Neuron (in vitro differentiated cells): Measurements from ENCODE around the gene ZNF526.

ENCODE experiments used
- H2AFZ ChIP-seq: one replicate; pipeline ENCODE4 v1.6.1; 2013; ENCODE audit warnings: low read depth, mild to moderate bottlenecking, inconsistent platforms, low read length, moderate library complexity
- H3K27me3 ChIP-seq: one replicate; pipeline ENCODE4 v1.6.1; 2013; ENCODE audit warnings: low read length; ENCODE audit not compliant: insufficient read depth
- H3K36me3 ChIP-seq: one replicate; pipeline ENCODE4 v1.6.1; 2013; ENCODE audit warnings: low read length; ENCODE audit not compliant: insufficient read depth
- H3K4me1 ChIP-seq: one replicate; pipeline ENCODE4 v1.6.1; 2013; ENCODE audit warnings: low read length; ENCODE audit not compliant: insufficient read depth
- H3K4me3 ChIP-seq: 2 replicates; pipeline ENCODE4 v1.5.1; 2013; ENCODE audit warnings: mild to moderate bottlenecking, low read length, moderate library complexity
- H3K9me3 ChIP-seq: one replicate; pipeline ENCODE4 v1.6.1; 2013; ENCODE audit warnings: low read length

The ZNF526 gene

GRCh38 chr19:42271861-42272534 lies 51.9 kb downstream of the ZNF526 start:
- H3K4me1 ChIP-seq: peaks cover 23% of the 10 kb centered on the region
- H2AFZ ChIP-seq: no peak overlapping the region
- H3K27me3 ChIP-seq: no peaks in the 10 kb centered on the region
- no peak overlapping the region for H3K4me3 ChIP-seq
- no peaks in the 10 kb centered on the region for H3K9me3 ChIP-seq
- H3K36me3 ChIP-seq: peaks cover 26% of the 10 kb centered on the region

GRCh38 chr19:42272535-42272897 lies 52.4 kb downstream of the ZNF526 start:
- H3K9me3 ChIP-seq: no peaks in the 10 kb centered on the region
- no peaks in the 10 kb centered on the region for H3K27me3 ChIP-seq
- no peak overlapping the region for H3K4me3 ChIP-seq
- peaks cover 23% of the 10 kb centered on the region for H3K4me1 ChIP-seq
- H2AFZ ChIP-seq: no peak overlapping the region
- H3K36me3 ChIP-seq: peaks cover 26% of the 10 kb centered on the region

- H2AFZ ChIP-seq: no peak overlapping the region
- no peaks in the 10 kb centered on the region for H3K27me3 ChIP-seq
- no peaks in the 10 kb centered on the region for H3K9me3 ChIP-seq
- no peak overlapping the region for H3K4me3 ChIP-seq
- H3K36me3 ChIP-seq: peaks cover 26% of the 10 kb centered on the region
- peaks cover 18% of the 10 kb centered on the region for H3K4me1 ChIP-seq
These were observed 52.9 kb downstream of the ZNF526 start for GRCh38 chr19:42272989-42273406.

- no peaks in the 10 kb centered on the region for H3K9me3 ChIP-seq
- H2AFZ ChIP-seq: no peak overlapping the region
- peaks cover 18% of the 10 kb centered on the region for H3K4me1 ChIP-seq
- H3K4me3 ChIP-seq: no peak overlapping the region
- H3K36me3 ChIP-seq: peaks cover 26% of the 10 kb centered on the region
- no peaks in the 10 kb centered on the region for H3K27me3 ChIP-seq
These were observed 53.4 kb downstream of the ZNF526 start for GRCh38 chr19:42273407-42274064.

- Histone ChIP-seq H3K36me3 (peaks cover 26% of the 10 kb centered on the region), H3K9me3 (no peaks in the 10 kb centered on the region), H3K4me3 (no peak overlapping the region), H3K27me3 (no peaks in the 10 kb centered on the region), H3K4me1 (peaks cover 24% of the 10 kb centered on the region), H2AFZ (no peak overlapping the region)
These were observed 54.1 kb downstream of the ZNF526 start for GRCh38 chr19:42274065-42274682.

GRCh38 chr19:42275103-42275502 lies 55.0 kb downstream of the ZNF526 start:
- no peaks in the 10 kb centered on the region for H3K9me3 ChIP-seq
- H3K4me3 ChIP-seq: no peak overlapping the region
- peaks cover 21% of the 10 kb centered on the region for H3K4me1 ChIP-seq
- no peaks in the 10 kb centered on the region for H3K27me3 ChIP-seq
- peaks cover 26% of the 10 kb centered on the region for H3K36me3 ChIP-seq
- no peak overlapping the region for H2AFZ ChIP-seq

GRCh38 chr19:42275517-42275916 lies 55.4 kb downstream of the ZNF526 start:
- no peak overlapping the region for H3K4me3 ChIP-seq
- peaks cover 26% of the 10 kb centered on the region for H3K36me3 ChIP-seq
- no peaks in the 10 kb centered on the region for H3K9me3 ChIP-seq
- peaks cover 17% of the 10 kb centered on the region for H3K4me1 ChIP-seq
- H3K27me3 ChIP-seq: no peaks in the 10 kb centered on the region
- no peak overlapping the region for H2AFZ ChIP-seq

GRCh38 chr19:42276284-42276683 lies 56.2 kb downstream of the ZNF526 start:
- Histone ChIP-seq H3K4me3 (no peak overlapping the region), H3K9me3 (no peaks in the 10 kb centered on the region), H3K4me1 (peaks cover 13% of the 10 kb centered on the region), H3K36me3 (peaks cover 26% of the 10 kb centered on the region), H2AFZ (no peak overlapping the region), H3K27me3 (no peaks in the 10 kb centered on the region)

GRCh38 chr19:42276821-42277220 lies 56.7 kb downstream of the ZNF526 start:
- H3K9me3 ChIP-seq: no peaks in the 10 kb centered on the region
- H2AFZ ChIP-seq: no peak overlapping the region
- H3K4me3 ChIP-seq: no peak overlapping the region
- peaks cover 26% of the 10 kb centered on the region for H3K36me3 ChIP-seq
- H3K27me3 ChIP-seq: no peaks in the 10 kb centered on the region
- peaks cover 18% of the 10 kb centered on the region for H3K4me1 ChIP-seq
